Activated CD8-positive, alpha-beta memory T cell treated with anti-CD3 and anti-CD28 coated beads, Interleukin-2, amount 50 U/mL, for 24 hours (primary cell): Measurements from ENCODE around the gene XYLT1.

Experiments used
- DNase-seq: peaks from one replicate; pipeline ENCODE4 v3.0.0-alpha.2; 2020; ENCODE audit errors: extremely low read depth

Gene XYLT1

GRCh38 chr16:17258848-17259713 lies 211.7 kb downstream of the XYLT1 start:
- DNase-seq, result no peak

GRCh38 chr16:17258077-17258599 lies 212.6 kb downstream of the XYLT1 start:
- no peak for DNase-seq

GRCh38 chr16:17257426-17258023 lies 213.2 kb downstream of the XYLT1 start:
- DNase-seq, result no peak

- DNase-seq, result no peak
Measured at GRCh38 chr16:17252701-17253100, 218.1 kb downstream of the XYLT1 start.

- DNase-seq, result no peak
Measured at GRCh38 chr16:17252064-17252463, 218.7 kb downstream of the XYLT1 start.

DNA sequence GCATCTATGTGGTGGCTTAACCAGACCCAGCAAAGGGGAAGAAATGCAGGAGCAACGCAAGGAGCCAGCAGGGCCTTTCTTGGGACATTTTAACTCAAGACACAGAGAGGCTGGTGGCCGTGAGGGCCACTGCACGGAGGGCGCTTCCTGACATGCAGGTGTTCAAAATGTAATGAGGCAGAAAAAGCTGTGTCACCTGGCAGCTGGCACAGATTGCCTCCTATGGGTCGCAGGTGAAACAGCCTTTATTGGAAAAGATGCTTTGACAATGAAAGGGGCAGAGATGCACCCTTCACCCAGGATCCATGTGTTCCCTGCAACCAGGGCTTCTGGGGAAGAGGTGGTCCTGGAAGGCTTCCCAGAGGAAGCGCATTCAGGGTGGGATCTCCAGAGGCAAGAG lies 219.3 kb downstream of the XYLT1 start:
- DNase-seq, result no peak

DNA sequence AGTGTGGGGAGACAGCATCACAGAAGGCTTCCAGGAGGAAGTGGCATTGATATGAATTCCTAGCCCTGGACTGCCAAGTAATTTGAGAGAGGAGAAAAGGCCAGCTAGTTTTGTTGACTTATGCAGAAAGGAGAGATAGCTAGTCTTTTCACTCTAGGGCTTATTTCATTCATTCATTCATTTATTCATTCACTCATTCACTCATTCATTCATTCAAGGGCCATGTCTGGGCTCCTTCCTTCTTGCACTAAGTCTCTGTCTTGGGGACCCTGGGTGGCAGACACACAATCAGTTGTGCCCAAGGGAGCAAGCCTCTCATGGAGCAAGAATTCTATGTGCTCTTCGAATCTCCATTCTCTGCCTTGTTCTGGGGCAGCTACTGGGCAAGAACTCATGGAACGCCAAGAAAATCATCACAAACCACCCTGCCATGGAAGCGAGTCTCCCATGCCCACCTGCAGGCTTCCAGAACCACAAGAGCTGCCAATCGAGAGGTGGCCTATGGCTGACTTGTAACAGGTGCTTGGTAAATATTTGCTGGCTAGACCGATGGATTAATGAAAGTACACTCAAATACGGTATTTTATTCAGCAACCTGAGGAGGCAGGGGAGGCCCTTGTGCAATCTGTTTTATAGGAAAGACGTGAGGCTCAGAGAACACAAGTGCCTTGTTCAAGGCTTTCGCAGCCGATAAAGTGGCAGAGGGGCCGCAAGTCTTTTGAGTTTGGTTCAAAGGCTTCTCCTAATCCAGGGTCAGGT lies 223.6 kb downstream of the XYLT1 start:
- DNase-seq, result no peak

- DNase-seq, result no peak
Measured at GRCh38 chr16:17246268-17246885, 224.4 kb downstream of the XYLT1 start.

- no peak for DNase-seq
Measured at GRCh38 chr16:17245776-17246175, 225.0 kb downstream of the XYLT1 start.

DNA sequence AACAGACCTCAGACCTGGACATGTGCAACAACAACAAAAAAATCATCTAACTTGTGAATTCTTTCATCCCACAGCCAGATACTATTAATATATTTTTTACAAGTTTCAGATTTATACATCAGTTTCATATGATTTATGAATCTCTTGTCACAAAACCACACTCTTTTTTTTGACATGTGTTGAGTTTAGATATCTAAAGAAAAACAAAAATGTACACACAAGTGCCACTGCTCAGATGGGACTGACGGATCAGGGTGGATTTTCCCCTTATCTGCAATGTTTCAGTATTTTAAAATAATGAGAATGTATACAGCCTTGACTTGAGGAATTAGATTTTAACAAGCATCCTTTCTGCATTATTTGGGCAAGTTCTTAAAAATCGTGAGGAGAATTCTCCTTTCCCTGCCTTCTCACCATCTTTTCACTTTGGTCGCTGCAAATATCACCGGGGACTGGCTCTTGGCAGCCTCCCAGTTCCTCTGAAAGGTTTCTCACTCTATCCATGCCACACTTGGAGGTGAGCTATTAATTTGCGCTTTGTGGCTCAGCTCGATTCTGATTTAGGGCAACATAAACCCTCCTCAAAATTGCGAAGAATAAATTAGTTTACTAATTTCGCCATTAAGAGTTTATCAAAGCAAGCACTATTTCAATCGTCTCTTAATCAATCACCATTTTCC lies 225.7 kb downstream of the XYLT1 start:
- DNase-seq, result no peak

DNA sequence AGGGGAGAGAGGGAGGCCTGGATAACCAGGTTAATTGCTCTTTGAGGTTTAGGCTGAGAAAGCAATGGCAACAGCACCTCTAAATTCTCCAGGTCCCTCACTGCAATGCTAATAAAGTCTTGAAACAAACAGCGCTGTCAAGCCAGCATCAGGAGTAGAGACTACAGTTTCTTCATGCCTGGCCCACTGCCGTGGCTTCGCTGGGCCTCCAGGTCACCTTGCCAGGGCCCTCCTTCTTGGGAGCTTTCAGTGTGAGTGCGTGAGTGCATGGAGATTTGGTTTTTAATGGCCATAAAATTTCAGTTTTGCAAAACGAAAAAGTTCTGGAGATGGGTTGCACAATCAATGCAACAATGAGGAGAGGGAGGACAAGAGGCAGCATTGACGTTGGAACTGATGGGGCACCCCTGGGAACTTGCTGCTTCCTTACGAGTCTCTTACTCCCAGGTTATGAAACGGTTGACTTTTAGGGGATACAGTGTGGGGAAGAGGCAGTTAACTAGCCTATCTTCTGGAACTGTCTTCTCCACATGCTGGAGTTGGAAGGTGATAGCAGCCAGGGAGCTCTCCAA lies 229.4 kb downstream of the XYLT1 start:
- no peak for DNase-seq

DNA sequence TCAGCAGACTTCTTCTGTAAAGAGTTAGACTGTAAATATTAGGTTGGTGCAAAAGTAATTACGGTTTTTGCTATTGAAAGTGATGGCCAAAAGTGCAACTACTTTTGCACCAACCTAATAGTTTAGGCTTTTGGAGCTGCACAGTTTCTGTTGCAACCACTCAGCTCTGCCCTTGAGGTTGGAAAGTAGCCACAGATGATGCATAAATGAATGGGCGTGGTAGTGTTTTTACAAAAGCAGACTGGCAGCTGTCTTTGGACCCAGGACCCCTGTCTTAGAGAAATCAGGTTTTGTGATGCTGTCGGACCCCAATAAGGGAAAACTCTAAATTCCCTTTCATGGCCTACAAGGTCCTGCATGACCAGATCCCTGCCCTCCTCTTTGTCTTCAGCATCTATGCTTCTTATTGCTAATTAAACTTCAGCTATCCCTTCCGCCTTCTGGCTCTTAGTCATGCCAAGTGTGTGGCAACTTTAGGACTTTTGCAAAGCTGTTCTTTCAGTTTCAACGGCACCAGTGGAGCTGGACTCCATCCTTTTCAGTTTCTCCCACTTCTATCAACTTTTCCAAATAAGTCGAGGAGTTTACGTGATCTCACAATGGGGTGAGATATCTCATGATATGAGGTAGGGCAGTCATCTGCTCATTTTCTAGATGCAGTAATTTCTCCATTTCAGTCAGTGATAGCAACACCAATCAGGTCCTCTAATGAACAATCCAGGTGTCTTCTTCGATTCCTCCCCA lies 232.3 kb downstream of the XYLT1 start:
- no peak for DNase-seq

- no peak for DNase-seq
Measured at GRCh38 chr16:17237350-17237944, 233.3 kb downstream of the XYLT1 start.

GRCh38 chr16:17235147-17235815 lies 235.5 kb downstream of the XYLT1 start:
- DNase-seq, result no peak

DNA sequence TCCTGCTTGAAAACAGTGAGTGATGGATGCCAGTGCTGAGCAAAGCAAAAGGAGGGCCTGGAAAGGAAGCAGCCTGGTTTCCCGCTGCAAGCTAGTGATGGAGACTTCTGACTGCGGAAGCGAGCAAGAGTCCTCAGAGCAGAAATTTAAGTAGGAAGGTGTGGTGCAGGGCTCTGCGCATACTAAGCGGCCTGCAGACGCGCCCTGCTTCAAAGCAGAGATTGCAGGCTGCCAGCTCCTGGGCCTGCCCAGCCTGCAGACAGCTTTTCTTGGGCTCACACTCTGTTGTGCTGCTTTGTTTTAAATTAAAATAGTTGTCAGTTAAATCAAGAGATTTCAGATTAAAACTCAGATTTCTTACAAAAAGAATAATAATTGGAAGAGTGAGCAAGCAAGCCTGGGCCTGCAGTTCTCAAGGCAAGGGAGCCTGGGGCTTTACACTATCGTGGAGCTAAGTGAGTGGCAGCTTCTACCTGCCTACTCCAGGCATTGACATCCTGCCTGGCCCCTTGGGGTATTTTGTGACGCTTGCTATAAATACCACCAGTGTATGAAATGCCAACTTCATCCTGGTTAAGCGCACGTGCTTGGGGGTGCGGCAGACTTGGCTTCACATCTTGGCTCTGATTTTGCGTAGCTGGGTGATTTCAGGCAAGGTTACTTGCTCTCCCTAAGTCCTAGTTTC lies 237.3 kb downstream of the XYLT1 start:
- DNase-seq, result no peak

GRCh38 chr16:17232487-17232886 lies 238.3 kb downstream of the XYLT1 start:
- no peak for DNase-seq

GRCh38 chr16:17231972-17232371 lies 238.8 kb downstream of the XYLT1 start:
- no peak for DNase-seq

- no peak for DNase-seq
Measured at GRCh38 chr16:17230932-17231581, 239.7 kb downstream of the XYLT1 start.
